ENCODE measurements around the gene CD74. TPM values are rescaled to one million over a fixed set of nuclear protein-coding genes. Genes with fewer than 3 reads are reported as not detected.
A peak's percentile ranks its signal among the peaks of the same experiment; 100 is the strongest.

Gene CD74
- total RNA-seq, 1 experiment from 2014 or later: 12.7 TPM

DNA sequence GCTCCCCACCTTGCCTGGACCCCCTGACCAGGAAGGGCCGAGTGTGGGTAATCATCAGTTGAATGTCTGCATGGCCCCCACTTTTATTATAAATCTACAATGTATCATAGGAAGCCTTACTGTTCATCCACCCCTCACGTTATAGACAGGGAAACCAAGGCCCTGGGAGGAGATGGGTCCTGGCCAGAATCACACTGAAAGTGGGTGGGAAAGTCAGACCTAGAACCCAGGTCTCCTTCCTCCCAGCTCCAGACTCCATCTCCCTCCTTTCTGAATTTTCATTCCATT lies 17.1 kb downstream of the CD74 start:
- in situ Hi-C loops (cut with HindIII; ENCODE audit: low pct_unique_long_range_greater_than_20kb, low sequenced_read_pairs): no loop called here
- TF ChIP-seq, protein P1, sequence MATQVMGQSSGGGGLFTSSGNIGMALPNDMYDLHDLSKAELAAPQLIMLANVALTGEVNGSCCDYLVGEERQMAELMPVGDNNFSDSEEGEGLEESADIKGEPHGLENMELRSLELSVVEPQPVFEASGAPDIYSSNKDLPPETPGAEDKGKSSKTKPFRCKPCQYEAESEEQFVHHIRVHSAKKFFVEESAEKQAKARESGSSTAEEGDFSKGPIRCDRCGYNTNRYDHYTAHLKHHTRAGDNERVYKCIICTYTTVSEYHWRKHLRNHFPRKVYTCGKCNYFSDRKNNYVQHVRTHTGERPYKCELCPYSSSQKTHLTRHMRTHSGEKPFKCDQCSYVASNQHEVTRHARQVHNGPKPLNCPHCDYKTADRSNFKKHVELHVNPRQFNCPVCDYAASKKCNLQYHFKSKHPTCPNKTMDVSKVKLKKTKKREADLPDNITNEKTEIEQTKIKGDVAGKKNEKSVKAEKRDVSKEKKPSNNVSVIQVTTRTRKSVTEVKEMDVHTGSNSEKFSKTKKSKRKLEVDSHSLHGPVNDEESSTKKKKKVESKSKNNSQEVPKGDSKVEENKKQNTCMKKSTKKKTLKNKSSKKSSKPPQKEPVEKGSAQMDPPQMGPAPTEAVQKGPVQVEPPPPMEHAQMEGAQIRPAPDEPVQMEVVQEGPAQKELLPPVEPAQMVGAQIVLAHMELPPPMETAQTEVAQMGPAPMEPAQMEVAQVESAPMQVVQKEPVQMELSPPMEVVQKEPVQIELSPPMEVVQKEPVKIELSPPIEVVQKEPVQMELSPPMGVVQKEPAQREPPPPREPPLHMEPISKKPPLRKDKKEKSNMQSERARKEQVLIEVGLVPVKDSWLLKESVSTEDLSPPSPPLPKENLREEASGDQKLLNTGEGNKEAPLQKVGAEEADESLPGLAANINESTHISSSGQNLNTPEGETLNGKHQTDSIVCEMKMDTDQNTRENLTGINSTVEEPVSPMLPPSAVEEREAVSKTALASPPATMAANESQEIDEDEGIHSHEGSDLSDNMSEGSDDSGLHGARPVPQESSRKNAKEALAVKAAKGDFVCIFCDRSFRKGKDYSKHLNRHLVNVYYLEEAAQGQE (IDR thresholded peaks at IDR 0.05; ENCODE audit: insufficient read depth in 1 of 2, low read depth in 2 of 2, low read length in 1 of 2): no peak
- TF ChIP-seq TCF7L2 (IDR thresholded peaks at IDR 0.05; ENCODE audit: low read depth, low read length): no peak
- TF ChIP-seq, protein P2, sequence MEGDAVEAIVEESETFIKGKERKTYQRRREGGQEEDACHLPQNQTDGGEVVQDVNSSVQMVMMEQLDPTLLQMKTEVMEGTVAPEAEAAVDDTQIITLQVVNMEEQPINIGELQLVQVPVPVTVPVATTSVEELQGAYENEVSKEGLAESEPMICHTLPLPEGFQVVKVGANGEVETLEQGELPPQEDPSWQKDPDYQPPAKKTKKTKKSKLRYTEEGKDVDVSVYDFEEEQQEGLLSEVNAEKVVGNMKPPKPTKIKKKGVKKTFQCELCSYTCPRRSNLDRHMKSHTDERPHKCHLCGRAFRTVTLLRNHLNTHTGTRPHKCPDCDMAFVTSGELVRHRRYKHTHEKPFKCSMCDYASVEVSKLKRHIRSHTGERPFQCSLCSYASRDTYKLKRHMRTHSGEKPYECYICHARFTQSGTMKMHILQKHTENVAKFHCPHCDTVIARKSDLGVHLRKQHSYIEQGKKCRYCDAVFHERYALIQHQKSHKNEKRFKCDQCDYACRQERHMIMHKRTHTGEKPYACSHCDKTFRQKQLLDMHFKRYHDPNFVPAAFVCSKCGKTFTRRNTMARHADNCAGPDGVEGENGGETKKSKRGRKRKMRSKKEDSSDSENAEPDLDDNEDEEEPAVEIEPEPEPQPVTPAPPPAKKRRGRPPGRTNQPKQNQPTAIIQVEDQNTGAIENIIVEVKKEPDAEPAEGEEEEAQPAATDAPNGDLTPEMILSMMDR (IDR thresholded peaks at IDR 0.05): no peak
- no peak for TF ChIP-seq POLR2AphosphoS5 (IDR thresholded peaks at IDR 0.05; ENCODE audit: low read depth, low read length)
- TF ChIP-seq SIN3A (IDR thresholded peaks at IDR 0.05; ENCODE audit: borderline replicate concordance, insufficient read depth, low read depth, low read length): no peak
- Histone ChIP-seq H3K27ac (ENCODE audit: low read length) (no peak overlapping the region), H3K27me3 (ENCODE audit: control insufficient read depth, insufficient read depth, low read length) (no peaks in the 10 kb centered on the region), H3K4me1 (ENCODE audit: control insufficient read depth, insufficient read depth, low read length) (no peaks in the 10 kb centered on the region), H3K9me3 (ENCODE audit: control insufficient read depth, insufficient read depth, low read depth, low read length) (no peaks in the 10 kb centered on the region), H3K36me3 (ENCODE audit: control insufficient read depth, insufficient read depth, low read length) (peaks cover 7% of the 10 kb centered on the region), H3K4me3 (ENCODE audit: low read depth in 2 of 2, low read length in 2 of 2) (no peak overlapping the region)
- ATAC-seq (no peak), DNase-seq (ENCODE audit: low read depth, low spot score) (no peak)
- intact Hi-C loops (cut with micrococcal nuclease; ENCODE audit: unreplicated experiment): no loop called here
- CTCF ChIA-PET: no interaction called here
- TSS peak; percentile 43 for BruUV-seq (replicated peaks)
- POLR2A ChIA-PET: no interaction called here

DNA sequence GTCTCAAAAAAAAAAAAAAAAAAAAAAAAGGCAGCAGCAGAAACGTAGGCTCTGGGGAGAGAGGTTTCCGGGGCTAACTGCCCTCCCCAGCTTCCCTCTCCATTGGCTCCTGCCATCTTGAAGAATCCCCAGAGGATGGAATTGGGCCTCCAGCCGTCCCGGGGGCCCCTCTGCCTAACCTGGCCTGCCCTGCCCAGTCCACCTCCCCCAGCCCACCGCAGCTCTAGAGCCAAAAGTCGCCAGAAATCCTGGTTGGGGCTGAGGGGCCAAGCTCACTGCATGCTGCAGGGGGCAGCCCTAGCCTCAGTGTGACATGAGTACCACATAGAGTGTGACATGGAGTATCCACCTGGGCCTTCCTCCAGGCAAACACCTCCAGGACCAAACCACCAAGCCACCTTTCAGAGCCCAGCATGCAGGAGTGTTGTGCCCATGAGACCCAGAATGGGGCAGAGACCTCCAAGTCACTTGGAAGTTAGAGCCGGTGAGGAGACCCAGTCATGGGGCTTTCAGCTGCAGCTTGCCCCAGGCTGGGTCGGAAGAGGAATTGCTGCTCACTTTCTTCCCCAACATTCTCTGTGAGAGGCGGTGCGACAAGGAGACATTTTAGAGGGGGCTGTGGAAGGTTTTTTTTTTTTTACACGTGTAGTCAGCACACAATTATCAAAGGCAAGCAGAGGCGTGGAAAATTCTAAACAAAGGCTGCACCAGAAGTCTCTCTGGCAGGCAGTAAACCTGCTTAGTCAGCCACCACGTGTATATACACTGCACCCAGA lies 17.6 kb downstream of the CD74 start:
- POLR2A ChIA-PET: no interaction called here
- no peaks in the 10 kb centered on the region for H3K27me3 ChIP-seq (ENCODE audit: control insufficient read depth, insufficient read depth, low read length)
- in situ Hi-C loops (cut with HindIII; ENCODE audit: low pct_unique_long_range_greater_than_20kb, low sequenced_read_pairs): no loop called here
- H3K4me3 ChIP-seq (ENCODE audit: low read depth in 2 of 2, low read length in 2 of 2): no peak overlapping the region
- H3K27ac ChIP-seq (ENCODE audit: low read length): no peak overlapping the region
- intact Hi-C loops (cut with micrococcal nuclease; ENCODE audit: unreplicated experiment): no loop called here
- no peaks in the 10 kb centered on the region for H3K9me3 ChIP-seq (ENCODE audit: control insufficient read depth, insufficient read depth, low read depth, low read length)
- TF ChIP-seq POLR2AphosphoS5 (IDR thresholded peaks at IDR 0.05; ENCODE audit: low read depth, low read length) (no peak), TCF7L2 (IDR thresholded peaks at IDR 0.05; ENCODE audit: low read depth, low read length) (no peak), SIN3A (IDR thresholded peaks at IDR 0.05; ENCODE audit: borderline replicate concordance, insufficient read depth, low read depth, low read length) (no peak)
- TF ChIP-seq, protein P2 (IDR thresholded peaks at IDR 0.05): no peak
- TF ChIP-seq, protein P1 (IDR thresholded peaks at IDR 0.05; ENCODE audit: insufficient read depth in 1 of 2, low read depth in 2 of 2, low read length in 1 of 2): no peak
- DNase-seq (ENCODE audit: low read depth, low spot score) (no peak), ATAC-seq (no peak)
- CTCF ChIA-PET: interaction anchor here (0.7 kb wide), 1 partner anchor 385 kb away, joined by 4 read pairs; no protein-coding TSS in a partner anchor
- no TSS peak for BruUV-seq (replicated peaks)
- no peaks in the 10 kb centered on the region for H3K4me1 ChIP-seq (ENCODE audit: control insufficient read depth, insufficient read depth, low read length)
- peaks cover 7% of the 10 kb centered on the region for H3K36me3 ChIP-seq (ENCODE audit: control insufficient read depth, insufficient read depth, low read length)
